Measurements from ENCODE around the gene LAMB1. TPM values are rescaled to one million over a fixed set of nuclear protein-coding genes. Genes with fewer than 3 reads are reported as not detected.

The LAMB1 gene
- total RNA-seq, 6 experiments from 2014 or later: 112 to 134 (median 123) TPM

GRCh38 chr7:107876916-107877315 is 126.0 kb downstream of the LAMB1 start:
- no peak overlapping the region for H3K4me3 Mint-ChIP-seq
- H3K27me3 Mint-ChIP-seq (ENCODE audit: insufficient read depth): peaks cover 11% of the 10 kb centered on the region
- peaks cover 23% of the 10 kb centered on the region for H3K4me1 Mint-ChIP-seq (ENCODE audit: low read depth)
- H3K27ac Mint-ChIP-seq: no peak overlapping the region
- no peaks in the 10 kb centered on the region for H3K9me3 Mint-ChIP-seq
- TF ChIP-seq CTCF (IDR thresholded peaks at IDR 0.05): no peak
- no peak for DNase-seq
- no peaks in the 10 kb centered on the region for H3K36me3 Mint-ChIP-seq (ENCODE audit: low read depth)

GRCh38 chr7:107874605-107875446 is 128.1 kb downstream of the LAMB1 start:
- Mint-ChIP-seq H3K27me3 (ENCODE audit: insufficient read depth) (peaks cover 14% of the 10 kb centered on the region), H3K4me1 (ENCODE audit: low read depth) (peaks cover 23% of the 10 kb centered on the region), H3K27ac (no peak overlapping the region; the same call in 1 of the 2 replicates), H3K4me3 (no peak overlapping the region), H3K36me3 (ENCODE audit: low read depth) (no peaks in the 10 kb centered on the region), H3K9me3 (no peaks in the 10 kb centered on the region)
- TF ChIP-seq CTCF (IDR thresholded peaks at IDR 0.05): peak; percentile 87
- DNase-seq: peak; percentile 67

- Mint-ChIP-seq H3K36me3 (ENCODE audit: low read depth) (no peaks in the 10 kb centered on the region), H3K27ac (no peak overlapping the region), H3K4me1 (ENCODE audit: low read depth) (peaks cover 16% of the 10 kb centered on the region), H3K4me3 (no peak overlapping the region), H3K27me3 (ENCODE audit: insufficient read depth) (peaks cover 14% of the 10 kb centered on the region), H3K9me3 (no peaks in the 10 kb centered on the region)
- no peak for DNase-seq
- TF ChIP-seq CTCF (IDR thresholded peaks at IDR 0.05): no peak
These were observed 128.8 kb downstream of the LAMB1 start for GRCh38 chr7:107874111-107874510.

Other genes starting within 250 kb of the LAMB1 start
- gene SLC26A3, start 199.9 kb downstream of the LAMB1 start, total RNA-seq (2021; fragmentation: NEBNext Ultra II Directional; extraction: Animal tissue kit (Norgen Biotek cat#: 25700)): not detected
- 10 to 100 TPM; 76.8 to 87.4 (median 82.5) TPM for gene DLD, start 112.0 kb downstream of the LAMB1 start, total RNA-seq (2021; fragmentation: NEBNext Ultra II Directional; extraction: Animal tissue kit (Norgen Biotek cat#: 25700))
- gene LAMB4, start 127.2 kb upstream of the LAMB1 start, total RNA-seq (2021; fragmentation: NEBNext Ultra II Directional; extraction: Animal tissue kit (Norgen Biotek cat#: 25700)): under 1 TPM in 2 of 6 experiments, not detected in 4; 0.16 to 0.24 TPM

All from HFFc6 (cell line).